Adrenal gland (tissue), 12 donors: Measurements from ENCODE around the gene ELAC1. TPM values are rescaled to one million over a fixed set of nuclear protein-coding genes. Genes with fewer than 3 reads are reported as not detected.

Experiments used
- DNase-seq, 7 donors: peaks; one replicate each; pipeline ENCODE4 v3.0.0-alpha.2; 2019 to 2020
- H3K27ac ChIP-seq, 5 donors: fragments of 200-600 bp; sonication (generic) in 4 of 5; 1 replicate in 3 of 5; 2 replicates in 2 of 5; pipeline versions ENCODE4 v1.5.1 to v1.8.0; 2016 to 2020; ENCODE audit warnings: mild to moderate bottlenecking in 1 of 5
- H3K27me3 ChIP-seq: fragments of 200-600 bp; 2 replicates; pipeline ENCODE4 v1.8.0; 2021
- H3K36me3 ChIP-seq, 2 donors: fragments of 200-600 bp; replicated peaks in 1 of 2; 1 replicate in 1 of 2; 2 replicates in 1 of 2; pipeline versions ENCODE4 v1.5.1 to v1.8.0; 2018 to 2022
- H3K4me1 ChIP-seq, 2 donors: fragments of 200-600 bp; replicated peaks in 1 of 2; 1 replicate in 1 of 2; 2 replicates in 1 of 2; pipeline versions ENCODE4 v1.5.1 to v1.8.0; 2018 to 2021
- H3K4me3 ChIP-seq, 4 donors: fragments of 200-600 bp; sonication (generic) in 3 of 4; one replicate each; pipeline ENCODE4 v1.5.1; 2016 to 2018
- H3K9me3 ChIP-seq, 3 donors: fragments of 200-600 bp; sonication (generic) in 1 of 3; replicated peaks in 1 of 3; 1 replicate in 2 of 3; 2 replicates in 1 of 3; pipeline versions ENCODE4 v1.5.1 to v1.8.0; 2016 to 2021
- POLR2A ChIP-seq, 2 donors: fragments of 450-650 bp; IDR thresholded peaks; one replicate each; pipeline ENCODE4 v1.6.1; 2017; ENCODE audit warnings: antibody characterized with exemption in 2 of 2, mild to moderate bottlenecking in 2 of 2, moderate library complexity in 1 of 2
- WGBS, 4 donors: extraction: QIAGEN DNeasy Blood & Tissue Kit in 2 of 4; methylation state at CpG; one replicate each; pipeline versions ENCODE4 v1.1.5 to v1.1.7; 2013 to 2017; 5-methylcytosine and 5-hydroxymethylcytosine counted together
- intact Hi-C, 2 donors: fragments of 100-400 bp; cut with DNase I; formaldehyde crosslinking; loops; one replicate each; pipeline versions ENCODE4 v1.14.1 to v1.15.0; 2022 to 2023
- polyA plus RNA-seq, 3 donors: library from polyadenylated mRNA; stranded (reverse); fragments of 200-250 nt in 2 of 3; fragments of 350-450 nt in 1 of 3; fragmentation: Illumina TruSeq in 1 of 3; extraction: RNeasy Lipid Tissue Mini Kit (QIAGEN cat#74804) in 1 of 3; gene quantifications; one replicate each; pipeline ENCODE4 v1.2.3, GENCODE V29; 2013 to 2014
- total RNA-seq, 9 donors: library from RNA; depleted of rRNA in 4 of 9; stranded (reverse); fragments of >200 nt in 4 of 9; fragments of 120-200 nt in 1 of 9; fragmentation: NEBNext Ultra II Directional in 1 of 9; extraction: Animal tissue kit (Norgen Biotek cat#: 25700) in 1 of 9; gene quantifications; one replicate each; pipeline versions ENCODE4 v1.1.0 to v1.2.4, GENCODE V29; 2013 to 2023
- TF ChIP-seq, protein P1 (sequence below), 6 experiments: fragments of 450-650 bp in 4 of 6; fragments of 200-600 bp in 2 of 6; sonication (generic) in 1 of 6; IDR thresholded peaks; 1 replicate in 5 of 6; 2 replicates in 1 of 6; pipeline versions ENCODE4 v1.5.1 to v1.8.0; 2016 to 2021; ENCODE audit warnings: antibody characterized with exemption in 6 of 6, mild to moderate bottlenecking in 2 of 6, moderate library complexity in 1 of 6
- donor health status: healthy with polysubstance abuse.
- donor health status: Bipolar disorder and iron deficiency.
- donor health status: DM: yes; HTN: yes; CAD: no.
- donor health status: DM: no; HTN: no; CAD: no.
- donor health status: DM: no; HTN: no; CAD: no.
- donor health status: DM: yes; HTN: yes; CAD: no.

The ELAC1 gene
- total and polyA plus RNA-seq, 12 donors, result 6.5 to 20.0 (median 11.7) TPM

DNA sequence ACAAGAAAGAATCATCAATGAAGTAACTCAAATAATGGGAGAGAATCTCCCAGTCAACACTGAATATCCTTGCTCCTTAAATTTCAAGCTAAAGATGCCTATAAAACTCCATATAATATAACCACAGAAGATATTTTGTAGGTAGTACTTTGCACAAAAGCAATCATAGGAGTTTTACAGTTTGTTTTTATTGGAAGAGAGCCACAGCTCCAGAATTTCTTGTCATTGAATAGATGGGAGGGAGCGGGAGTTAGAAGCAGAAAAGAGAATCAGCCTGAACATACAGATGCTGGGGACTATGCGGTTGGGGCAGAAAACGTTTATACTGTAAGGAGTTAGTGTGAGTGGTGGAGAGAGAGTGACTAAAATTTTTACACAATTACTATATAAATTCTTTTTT, 43.9 kb downstream of the ELAC1 start:
- Histone ChIP-seq H3K4me1 (peaks cover 4 to 5% of the 10 kb centered on the region in 2 donors), H3K9me3 (no peaks in the 10 kb centered on the region), H3K4me3 (no peak overlapping the region), H3K27ac (no peak overlapping the region), H3K27me3 (no peaks in the 10 kb centered on the region), H3K36me3 (no peaks in the 10 kb centered on the region)
- no peak for TF ChIP-seq POLR2A (IDR thresholded peaks at IDR 0.05)
- TF ChIP-seq, protein P1, sequence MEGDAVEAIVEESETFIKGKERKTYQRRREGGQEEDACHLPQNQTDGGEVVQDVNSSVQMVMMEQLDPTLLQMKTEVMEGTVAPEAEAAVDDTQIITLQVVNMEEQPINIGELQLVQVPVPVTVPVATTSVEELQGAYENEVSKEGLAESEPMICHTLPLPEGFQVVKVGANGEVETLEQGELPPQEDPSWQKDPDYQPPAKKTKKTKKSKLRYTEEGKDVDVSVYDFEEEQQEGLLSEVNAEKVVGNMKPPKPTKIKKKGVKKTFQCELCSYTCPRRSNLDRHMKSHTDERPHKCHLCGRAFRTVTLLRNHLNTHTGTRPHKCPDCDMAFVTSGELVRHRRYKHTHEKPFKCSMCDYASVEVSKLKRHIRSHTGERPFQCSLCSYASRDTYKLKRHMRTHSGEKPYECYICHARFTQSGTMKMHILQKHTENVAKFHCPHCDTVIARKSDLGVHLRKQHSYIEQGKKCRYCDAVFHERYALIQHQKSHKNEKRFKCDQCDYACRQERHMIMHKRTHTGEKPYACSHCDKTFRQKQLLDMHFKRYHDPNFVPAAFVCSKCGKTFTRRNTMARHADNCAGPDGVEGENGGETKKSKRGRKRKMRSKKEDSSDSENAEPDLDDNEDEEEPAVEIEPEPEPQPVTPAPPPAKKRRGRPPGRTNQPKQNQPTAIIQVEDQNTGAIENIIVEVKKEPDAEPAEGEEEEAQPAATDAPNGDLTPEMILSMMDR (IDR thresholded peaks at IDR 0.05), result no peak
- WGBS, 4 donors, result 58 to 74% (median 70%) methylated on average over 3 of the region's 3 CpGs
- intact Hi-C loops, result no loop called here
- DNase-seq, result no peak

DNA sequence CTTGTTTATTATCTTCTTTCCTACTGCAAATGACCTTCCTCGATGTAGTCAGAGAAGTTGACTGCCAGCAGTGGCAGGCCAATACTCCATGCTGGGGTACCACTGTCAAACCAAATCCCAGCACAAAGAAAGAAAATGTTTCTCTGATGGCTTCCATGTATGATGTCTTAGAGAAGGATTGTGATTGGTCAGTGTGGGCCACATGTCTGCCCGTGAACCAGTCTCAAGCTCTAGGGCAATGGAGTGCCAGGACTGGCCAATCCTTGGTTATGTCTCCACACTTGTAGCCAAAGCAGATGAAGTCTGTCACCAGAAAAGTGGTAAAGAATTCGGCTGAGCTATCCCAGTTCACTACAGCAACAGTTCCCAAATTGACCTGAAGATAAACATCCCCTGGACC, 44.6 kb downstream of the ELAC1 start:
- no peaks in the 10 kb centered on the region for H3K27me3 ChIP-seq
- H3K4me1 ChIP-seq, result peaks cover 0 to under 1% of the 10 kb centered on the region in 2 donors
- DNase-seq, result no peak
- H3K4me3 ChIP-seq, result no peak overlapping the region
- 84 to 96% (median 90%) methylated on average over 3 of the region's 3 CpGs for WGBS, 4 donors
- intact Hi-C loops, result no loop called here
- TF ChIP-seq, protein P1 (IDR thresholded peaks at IDR 0.05), result no peak
- TF ChIP-seq POLR2A (IDR thresholded peaks at IDR 0.05), result no peak
- no peak overlapping the region for H3K27ac ChIP-seq
- H3K9me3 ChIP-seq, result no peaks in the 10 kb centered on the region
- H3K36me3 ChIP-seq, result no peaks in the 10 kb centered on the region

DNA sequence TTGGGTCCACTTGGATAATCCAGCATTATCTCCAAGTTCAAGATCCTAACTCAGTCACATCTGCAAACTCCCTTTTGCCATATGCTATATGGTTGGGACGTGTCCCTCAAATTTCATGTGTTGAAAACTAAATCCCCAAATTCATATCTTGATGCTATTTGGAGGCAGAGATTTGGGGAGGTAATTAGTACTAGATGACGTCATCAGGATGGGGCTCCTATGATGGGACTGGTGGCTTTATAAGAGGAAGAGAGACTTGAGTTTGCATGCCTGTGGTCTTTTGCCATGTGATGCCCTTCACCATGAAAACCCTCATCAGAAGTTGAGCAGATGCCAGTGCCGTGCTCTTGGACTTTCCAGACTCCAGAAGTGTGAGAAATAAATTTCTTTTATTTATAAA, 45.4 kb downstream of the ELAC1 start:
- Histone ChIP-seq H3K4me1 (no peaks in the 10 kb centered on the region), H3K36me3 (no peaks in the 10 kb centered on the region), H3K9me3 (no peaks in the 10 kb centered on the region), H3K4me3 (no peak overlapping the region), H3K27ac (no peak overlapping the region), H3K27me3 (no peaks in the 10 kb centered on the region)
- TF ChIP-seq, protein P1 (IDR thresholded peaks at IDR 0.05), result no peak
- TF ChIP-seq POLR2A (IDR thresholded peaks at IDR 0.05), result no peak
- 93 to 100% (median 99%) methylated on average over 3 of the region's 3 CpGs for WGBS, 4 donors
- no peak for DNase-seq
- intact Hi-C loops, result no loop called here

DNA sequence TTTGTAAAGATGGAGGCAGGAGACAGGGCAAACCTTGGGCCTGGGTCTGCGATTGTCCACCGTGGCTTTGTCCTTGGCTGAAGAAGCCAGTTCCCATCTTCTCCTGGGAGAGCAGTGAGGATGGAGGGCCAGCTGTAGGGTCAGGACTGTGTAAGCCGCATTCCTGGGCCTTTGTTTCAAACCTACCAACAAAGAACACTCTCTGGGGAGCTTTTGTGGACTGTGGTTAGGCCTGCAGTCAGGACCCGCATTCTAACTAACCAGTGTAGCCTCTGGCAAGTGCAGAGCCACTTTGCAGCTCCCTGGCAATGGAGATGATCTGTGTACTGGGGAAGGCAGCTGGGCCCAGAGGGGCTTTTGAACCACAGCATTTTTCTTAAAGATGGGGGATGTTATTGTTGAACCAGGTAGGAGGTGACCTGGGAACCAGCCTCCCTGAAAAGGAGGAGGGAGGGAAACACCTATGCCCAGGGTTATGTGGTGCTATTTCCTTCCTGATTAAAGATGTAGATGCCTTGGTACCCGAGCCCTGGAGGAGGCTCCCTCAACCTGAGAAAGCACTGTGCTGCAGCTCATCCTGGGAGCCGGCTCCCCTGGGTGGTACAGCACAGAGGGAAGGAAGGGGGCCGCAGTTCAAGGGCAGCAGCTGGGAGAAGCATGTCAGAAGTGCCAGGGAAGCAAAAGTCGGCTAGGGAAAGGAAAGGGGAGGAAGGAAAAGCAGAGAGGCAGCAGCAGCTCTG, 49.5 kb downstream of the ELAC1 start:
- H3K4me3 ChIP-seq, result no peak overlapping the region
- no peaks in the 10 kb centered on the region for H3K4me1 ChIP-seq
- H3K36me3 ChIP-seq, result no peaks in the 10 kb centered on the region
- H3K27me3 ChIP-seq, result no peaks in the 10 kb centered on the region
- no peak for DNase-seq
- H3K27ac ChIP-seq, result no peak overlapping the region
- TF ChIP-seq, protein P1 (IDR thresholded peaks at IDR 0.05), result no peak
- no peak for TF ChIP-seq POLR2A (IDR thresholded peaks at IDR 0.05)
- WGBS, 4 donors, result 76 to 86% (median 83%) methylated on average over 8 of the region's 8 CpGs
- H3K9me3 ChIP-seq, result no peaks in the 10 kb centered on the region
- intact Hi-C loops, result no loop called here
